DND-41 (cell line): ENCODE data around the gene CPXM2.

Source experiments
- CTCF ChIP-seq: IDR thresholded peaks from 2 replicates; pipeline ENCODE4 v1.5.1; 2012; ENCODE audit warnings: borderline replicate concordance, low read length, moderate library complexity, mild to moderate bottlenecking; ENCODE audit not compliant: poor library complexity, severe bottlenecking; ENCODE audit errors: extremely low read depth
- EZH2 ChIP-seq: IDR thresholded peaks from 3 replicates; pipeline ENCODE4 v1.6.1; 2012; ENCODE audit warnings: borderline replicate concordance, low read depth, mild to moderate bottlenecking, moderate library complexity, low read length, inconsistent platforms; ENCODE audit not compliant: severe bottlenecking

GRCh38 chr10:123750901-123751300, 140.7 kb downstream of the CPXM2 start:
- no peak for TF ChIP-seq CTCF
- TF ChIP-seq EZH2: no peak
